NCI-H524 (cell line): ENCODE data around the gene CPLX3.
"Not testable (repeated sequence)": the region's sequence is repeated elsewhere in the genome, so short reads cannot be mapped to it uniquely, and the experiment has no call there.

Experiments
- DNase-seq, 2 experiments: peaks; one replicate each; lab custom pipeline; 2025; lab: John Stamatoyannopoulos, UW

Gene CPLX3

GRCh38 chr15:74826364-74826819 lies at the start of gene CPLX3:
CPLX3 (plus strand) TSS chr15:74826627; CDS start chr15:74826704, 77 bp downstream.
- no peak for DNase-seq

- no peak for DNase-seq
Measured at GRCh38 chr15:74776821-74777768, 49.3 kb upstream of the CPLX3 start.

GRCh38 chr15:74777769-74778598 lies 48.4 kb upstream of the CPLX3 start:
- no peak for DNase-seq

GRCh38 chr15:74778599-74778970 lies 47.8 kb upstream of the CPLX3 start:
- no peak for DNase-seq

GRCh38 chr15:74779162-74779648 lies 47.2 kb upstream of the CPLX3 start:
- no peak for DNase-seq

GRCh38 chr15:74780523-74781430 lies 45.6 kb upstream of the CPLX3 start:
- DNase-seq: no peak

GRCh38 chr15:74781431-74782258 lies 44.8 kb upstream of the CPLX3 start, which contains the start of gene CSK:
CSK (plus strand) TSS chr15:74782080; CDS start chr15:74798298, 16,218 bp downstream.
- DNase-seq: peak; percentile 52 to 71

- DNase-seq: no peak
Measured at GRCh38 chr15:74782259-74783071, 44.0 kb upstream of the CPLX3 start.

GRCh38 chr15:74783072-74783807 lies 43.2 kb upstream of the CPLX3 start:
- DNase-seq: peak in 1 of 2 experiments; percentile 33

GRCh38 chr15:74783808-74784175 lies 42.6 kb upstream of the CPLX3 start:
- no peak for DNase-seq

- DNase-seq: no peak
Measured at GRCh38 chr15:74784426-74785193, 41.8 kb upstream of the CPLX3 start.

- DNase-seq: no peak
Measured at GRCh38 chr15:74785194-74786032, 41.0 kb upstream of the CPLX3 start.

- not testable (repeated sequence) for DNase-seq
Measured at GRCh38 chr15:74786081-74786480, 40.3 kb upstream of the CPLX3 start.

- DNase-seq: no peak
Measured at GRCh38 chr15:74786551-74787165, 39.8 kb upstream of the CPLX3 start.

GRCh38 chr15:74787251-74788041 lies 39.0 kb upstream of the CPLX3 start:
- peak in 1 of 2 experiments; percentile 46 for DNase-seq
